ENCODE measurements around the gene YKT6. TPM values are rescaled to one million over a fixed set of nuclear protein-coding genes. Genes with fewer than 3 reads are reported as not detected.

Gene YKT6
- total RNA-seq, 4 donors from 2014 or later, result 48.3 to 75.8 (median 54.4) TPM

- DNase-seq (ENCODE audit: low spot score) (no peak), ATAC-seq (ENCODE audit: low FRiP score) (no peak)
- no peak for TF ChIP-seq CTCF (IDR thresholded peaks at IDR 0.05)
These were observed 47.3 kb downstream of the YKT6 start for GRCh38 chr7:44247868-44248651.

GRCh38 chr7:44249639-44250234 lies 49.0 kb downstream of the YKT6 start:
- no peak for DNase-seq (ENCODE audit: low spot score)
- TF ChIP-seq CTCF (IDR thresholded peaks at IDR 0.05), result no peak
- no peak for ATAC-seq (ENCODE audit: low FRiP score)

GRCh38 chr7:44251269-44251668 lies 50.5 kb downstream of the YKT6 start:
- DNase-seq (ENCODE audit: low spot score) (no peak), ATAC-seq (ENCODE audit: low FRiP score) (no peak)
- TF ChIP-seq CTCF (IDR thresholded peaks at IDR 0.05), result no peak

- no peak for TF ChIP-seq CTCF (IDR thresholded peaks at IDR 0.05)
- DNase-seq (ENCODE audit: low spot score), result no peak
- ATAC-seq (ENCODE audit: low FRiP score), result no peak
These were observed 51.1 kb downstream of the YKT6 start for GRCh38 chr7:44251881-44252280.

- ATAC-seq (ENCODE audit: low FRiP score) (no peak), DNase-seq (ENCODE audit: low spot score) (no peak)
- no peak for TF ChIP-seq CTCF (IDR thresholded peaks at IDR 0.05)
These were observed 55.7 kb downstream of the YKT6 start for GRCh38 chr7:44256459-44256858.

- DNase-seq (ENCODE audit: low spot score), result no peak
- ATAC-seq (ENCODE audit: low FRiP score), result no peak
- no peak for TF ChIP-seq CTCF (IDR thresholded peaks at IDR 0.05)
These were observed 56.4 kb downstream of the YKT6 start for GRCh38 chr7:44257213-44257612.
